B cell (primary cell): ENCODE data around the gene MAZ. TPM values are rescaled to one million over a fixed set of nuclear protein-coding genes. Genes with fewer than 3 reads are reported as not detected.
"Not testable (repeated sequence)": the region's sequence is repeated elsewhere in the genome, so short reads cannot be mapped to it uniquely, and the experiment has no call there.

Experiments
- ATAC-seq: fragments of 200-7000 bp; cut with Tn5 transposase; one replicate; pipeline ENCODE4 v1.10.0; 2021; ENCODE audit warnings: low read depth, mild to moderate bottlenecking, moderate number of reproducible peaks, moderate library complexity
- CTCF ChIA-PET: fragments of 350-600 bp; sonication (Branson Sonifier 250); formaldehyde crosslinking; loops from one replicate; lab custom pipeline; 2021; ENCODE audit warnings: antibody characterized with exemption, inconsistent platforms; lab: Charles Lee
- POLR2A ChIA-PET: fragments of 350-600 bp; sonication (Branson Sonifier 250); formaldehyde crosslinking; loops from one replicate; lab custom pipeline; 2021; ENCODE audit warnings: antibody characterized with exemption; lab: Charles Lee
- DNase-seq: peaks from one replicate; pipeline ENCODE4 v3.0.0; 2013
- H2AFZ ChIP-seq: 2 replicates; pipeline ENCODE4 v1.6.1; 2012; ENCODE audit warnings: mild to moderate bottlenecking, low read depth, low read length; ENCODE audit not compliant: insufficient read depth, poor library complexity, severe bottlenecking
- H3K27ac ChIP-seq, 2 donors: 1 replicate in 1 of 2; 2 replicates in 1 of 2; pipeline ENCODE4 v1.5.1; 2012 to 2013; ENCODE audit warnings: low read length in 2 of 2, mild to moderate bottlenecking in 2 of 2, moderate library complexity in 1 of 2
- H3K27me3 ChIP-seq, 4 experiments: fragments of 200-600 bp in 1 of 4; sonication (generic) in 1 of 4; replicated peaks in 1 of 4; 1 replicate in 2 of 4; 2 replicates in 2 of 4; pipeline versions ENCODE4 v1.6.1 to v1.7.0; 2013 to 2016; ENCODE audit warnings: low read length in 3 of 4, mild to moderate bottlenecking in 2 of 4, mixed read lengths in 1 of 4, moderate library complexity in 1 of 4; ENCODE audit not compliant: insufficient read depth in 4 of 4, control insufficient read depth in 3 of 4; ENCODE audit errors: control extremely low read depth in 1 of 4
- H3K36me3 ChIP-seq, 2 experiments: replicated peaks in 1 of 2; 1 replicate in 1 of 2; 2 replicates in 1 of 2; pipeline versions ENCODE4 v1.6.1 to v1.7.1; 2013; ENCODE audit warnings: low read length in 1 of 2; ENCODE audit not compliant: insufficient read depth in 2 of 2, control insufficient read depth in 1 of 2; ENCODE audit errors: control extremely low read depth in 1 of 2, extremely low read depth in 1 of 2
- H3K4me1 ChIP-seq, 2 donors: fragments of 200-600 bp in 1 of 2; sonication (generic) in 1 of 2; 1 replicate in 1 of 2; 2 replicates in 1 of 2; pipeline versions ENCODE4 v1.5.1 to v1.6.1; 2013 to 2017; ENCODE audit warnings: low read length in 2 of 2; ENCODE audit not compliant: control insufficient read depth in 2 of 2, insufficient read depth in 2 of 2
- H3K4me2 ChIP-seq: replicated peaks from 2 replicates; pipeline ENCODE3; 2012; ENCODE audit warnings: mild to moderate bottlenecking, low read depth, low read length; ENCODE audit not compliant: poor library complexity, severe bottlenecking
- H3K4me3 ChIP-seq, 5 experiments: fragments of 200-600 bp in 1 of 5; sonication (generic) in 1 of 5; 1 replicate in 3 of 5; 2 replicates in 2 of 5; pipeline versions ENCODE4 v1.5.1 to v1.7.0; 2011 to 2016; ENCODE audit warnings: low read length in 4 of 5, mild to moderate bottlenecking in 4 of 5, low read depth in 2 of 5, control low read depth in 1 of 5, moderate library complexity in 1 of 5; ENCODE audit not compliant: insufficient read depth in 1 of 5; ENCODE audit errors: control extremely low read depth in 1 of 5, extremely low read depth in 1 of 5
- H3K79me2 ChIP-seq: fragments of 200-600 bp; sonication (generic); one replicate; pipeline ENCODE4 v1.6.0; 2016; ENCODE audit warnings: low read length; ENCODE audit not compliant: control insufficient read depth, insufficient read depth
- H3K9ac ChIP-seq: fragments of 200-600 bp; sonication (generic); 2 replicates; pipeline ENCODE4 v1.6.1; 2017; ENCODE audit warnings: mild to moderate bottlenecking, low read length, moderate library complexity
- H3K9me3 ChIP-seq, 3 donors: one replicate each; pipeline versions ENCODE4 v1.6.1 to v1.7.1; 2013; ENCODE audit warnings: low read length in 2 of 3; ENCODE audit not compliant: control insufficient read depth in 2 of 3, insufficient read depth in 1 of 3; ENCODE audit errors: control extremely low read depth in 1 of 3
- H4K20me1 ChIP-seq: 2 replicates; pipeline ENCODE4 v1.6.0; 2012; ENCODE audit warnings: mild to moderate bottlenecking, low read length; ENCODE audit not compliant: insufficient read depth, control insufficient read depth, poor library complexity, severe bottlenecking
- H3K27ac Mint-ChIP-seq: one replicate; pipeline ENCODE4 v1.8.0; 2021; ENCODE audit warnings: mixed read lengths
- H3K27me3 Mint-ChIP-seq: one replicate; pipeline ENCODE4 v1.8.0; 2021; ENCODE audit warnings: mixed read lengths
- H3K4me1 Mint-ChIP-seq: one replicate; pipeline ENCODE4 v1.8.0; 2021; ENCODE audit warnings: mixed read lengths
- H3K4me3 Mint-ChIP-seq: one replicate; pipeline ENCODE4 v1.8.0; 2021; ENCODE audit warnings: mixed read lengths
- H3K9me3 Mint-ChIP-seq: one replicate; pipeline ENCODE4 v1.8.0; 2022; ENCODE audit warnings: mixed read lengths; ENCODE audit not compliant: insufficient read depth
- EZH2 ChIP-seq: IDR thresholded peaks from 2 replicates; pipeline ENCODE4 v1.6.1; 2012; ENCODE audit warnings: borderline replicate concordance, low read depth, mild to moderate bottlenecking, moderate library complexity, low read length; ENCODE audit not compliant: insufficient read depth, poor library complexity, severe bottlenecking
- whole genome bisulfite sequencing: methylation state at CpG from one replicate; pipeline ENCODE4 v1.1.5; 2013; ENCODE audit warnings: missing lambda C conversion rate; ENCODE audit not compliant: insufficient coverage; 5-methylcytosine and 5-hydroxymethylcytosine counted together
- intact Hi-C: fragments of 100-400 bp; cut with micrococcal nuclease; formaldehyde crosslinking; loops from one replicate; pipeline ENCODE4 v1.10.0; 2022
- polyA plus RNA-seq: library from polyadenylated mRNA; depleted of rRNA; stranded (reverse); fragments of >200 nt; gene quantifications from 2 replicates; pipeline ENCODE4 v1.2.3, GENCODE V29; 2012
- total RNA-seq, 2 donors: library from RNA; stranded (reverse); fragments of 120-200 nt in 1 of 2; gene quantifications; 1 replicate in 1 of 2; 2 replicates in 1 of 2; pipeline versions ENCODE4 v1.2.3 to v1.2.4, GENCODE V29; 2013 to 2022
- TF ChIP-seq, protein P1 (sequence below): fragments of 200-600 bp; IDR thresholded peaks from one replicate; pipeline ENCODE4 v1.8.0; 2022; ENCODE audit warnings: antibody characterized with exemption, mild to moderate bottlenecking

Gene MAZ
- total and polyA plus RNA-seq, 2 donors (not counting 1 experiment from before 2014, with no cell fraction given) = 170 to 198 TPM

DNA sequence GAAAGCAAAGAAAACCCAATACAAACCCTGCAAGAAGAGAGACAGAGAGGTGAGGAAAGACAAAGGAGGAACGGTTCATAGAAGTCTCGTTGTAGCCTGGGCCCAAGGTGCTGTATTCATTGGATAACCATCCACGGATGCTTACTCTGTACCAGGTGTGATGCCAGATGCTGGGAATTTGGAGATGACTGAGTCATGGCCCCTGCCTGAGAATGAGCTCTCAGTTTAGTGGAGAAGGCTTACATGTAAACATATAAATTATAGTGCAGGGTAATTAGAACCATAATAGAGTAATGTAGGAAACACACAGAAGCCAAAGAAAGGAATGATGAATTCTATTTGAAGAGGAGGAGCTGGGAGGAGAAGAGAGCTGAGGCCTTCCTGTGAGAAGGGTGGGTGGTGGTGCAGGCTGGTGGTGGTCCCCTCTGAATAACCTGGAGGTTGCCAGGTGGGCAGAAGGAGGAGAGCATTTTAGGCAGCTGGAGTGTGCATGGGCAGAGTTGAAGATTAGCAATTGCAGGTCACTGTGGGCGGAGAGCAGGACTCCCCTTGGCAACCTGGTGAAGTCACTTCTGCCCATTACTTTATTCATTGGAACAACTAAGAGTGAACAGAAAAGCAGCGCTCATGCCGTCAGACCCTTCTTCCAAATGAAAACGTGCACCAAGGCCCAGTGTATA, 35.9 kb upstream of the MAZ start:
- DNase-seq (no peak), ATAC-seq (no peak)
- Mint-ChIP-seq H3K4me1 (no peaks in the 10 kb centered on the region), H3K9me3 (no peaks in the 10 kb centered on the region), H3K4me3 (no peak overlapping the region), H3K27me3 (no peaks in the 10 kb centered on the region), H3K27ac (no peak overlapping the region)
- Histone ChIP-seq H3K4me3 (no peak overlapping the region), H3K27ac (no peak overlapping the region), H3K9me3 (no peaks in the 10 kb centered on the region), H3K4me2 (no peak overlapping the region), H3K4me1 (no peaks in the 10 kb centered on the region), H3K27me3 (no peaks in the 10 kb centered on the region), H4K20me1 (no peaks in the 10 kb centered on the region), H3K9ac (no peak overlapping the region), H3K36me3 (no peaks in the 10 kb centered on the region), H2AFZ (no peak overlapping the region), H3K79me2 (no peaks in the 10 kb centered on the region)
- ChIA-PET CTCF (no interaction called here), POLR2A (no interaction called here)
- intact Hi-C loops = no loop called here
- TF ChIP-seq, protein P1, sequence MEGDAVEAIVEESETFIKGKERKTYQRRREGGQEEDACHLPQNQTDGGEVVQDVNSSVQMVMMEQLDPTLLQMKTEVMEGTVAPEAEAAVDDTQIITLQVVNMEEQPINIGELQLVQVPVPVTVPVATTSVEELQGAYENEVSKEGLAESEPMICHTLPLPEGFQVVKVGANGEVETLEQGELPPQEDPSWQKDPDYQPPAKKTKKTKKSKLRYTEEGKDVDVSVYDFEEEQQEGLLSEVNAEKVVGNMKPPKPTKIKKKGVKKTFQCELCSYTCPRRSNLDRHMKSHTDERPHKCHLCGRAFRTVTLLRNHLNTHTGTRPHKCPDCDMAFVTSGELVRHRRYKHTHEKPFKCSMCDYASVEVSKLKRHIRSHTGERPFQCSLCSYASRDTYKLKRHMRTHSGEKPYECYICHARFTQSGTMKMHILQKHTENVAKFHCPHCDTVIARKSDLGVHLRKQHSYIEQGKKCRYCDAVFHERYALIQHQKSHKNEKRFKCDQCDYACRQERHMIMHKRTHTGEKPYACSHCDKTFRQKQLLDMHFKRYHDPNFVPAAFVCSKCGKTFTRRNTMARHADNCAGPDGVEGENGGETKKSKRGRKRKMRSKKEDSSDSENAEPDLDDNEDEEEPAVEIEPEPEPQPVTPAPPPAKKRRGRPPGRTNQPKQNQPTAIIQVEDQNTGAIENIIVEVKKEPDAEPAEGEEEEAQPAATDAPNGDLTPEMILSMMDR = no peak
- no peak for TF ChIP-seq EZH2
- WGBS = 88% methylated on average over 3 of the region's 7 CpGs

DNA sequence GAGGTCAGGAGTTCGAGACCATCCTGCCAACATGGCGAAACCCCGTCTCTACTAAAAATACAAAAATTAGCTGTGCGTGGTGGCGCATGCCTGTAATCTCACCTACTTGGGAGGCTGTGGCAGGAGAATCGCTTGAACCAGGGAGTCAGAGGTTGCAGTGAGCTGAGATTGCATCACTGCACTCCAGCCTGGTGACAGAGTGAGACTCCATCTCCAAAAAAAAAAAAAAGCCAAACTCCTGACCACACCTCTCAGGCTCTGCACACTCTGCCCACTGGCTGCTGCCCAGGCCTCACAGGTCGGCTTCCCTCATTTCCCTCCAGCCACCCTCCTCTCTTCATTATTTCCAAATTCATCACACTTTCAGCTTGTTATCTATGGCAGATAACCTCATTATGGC, 34.0 kb upstream of the MAZ start:
- H3K9me3 Mint-ChIP-seq, H3K4me1 ChIP-seq, H3K36me3 ChIP-seq, H3K4me2 ChIP-seq, DNase-seq, H3K4me3 ChIP-seq, H3K79me2 ChIP-seq, H3K27me3 Mint-ChIP-seq, H3K9me3 ChIP-seq, H2AFZ ChIP-seq, H4K20me1 ChIP-seq, H3K27me3 ChIP-seq, H3K27ac Mint-ChIP-seq, ATAC-seq, H3K4me3 Mint-ChIP-seq, intact Hi-C loops, H3K4me1 Mint-ChIP-seq, POLR2A ChIA-PET, H3K27ac ChIP-seq, H3K9ac ChIP-seq: not testable (repeated sequence)
- 93% methylated on average over 5 of the region's 7 CpGs for WGBS
- CTCF ChIA-PET = interaction anchor here (1.2 kb wide), 1 partner anchor 13 kb away, joined by 3 read pairs; no protein-coding TSS in a partner anchor
